NCI-H748 (cell line): ENCODE data around the gene CFAP97D1.
"Not testable (repeated sequence)": the region's sequence is repeated elsewhere in the genome, so short reads cannot be mapped to it uniquely, and the experiment has no call there.

Source experiments
- DNase-seq: peaks from one replicate; lab custom pipeline; 2025; ENCODE audit not compliant: unreplicated experiment; lab: John Stamatoyannopoulos, UW

The CFAP97D1 gene

DNA sequence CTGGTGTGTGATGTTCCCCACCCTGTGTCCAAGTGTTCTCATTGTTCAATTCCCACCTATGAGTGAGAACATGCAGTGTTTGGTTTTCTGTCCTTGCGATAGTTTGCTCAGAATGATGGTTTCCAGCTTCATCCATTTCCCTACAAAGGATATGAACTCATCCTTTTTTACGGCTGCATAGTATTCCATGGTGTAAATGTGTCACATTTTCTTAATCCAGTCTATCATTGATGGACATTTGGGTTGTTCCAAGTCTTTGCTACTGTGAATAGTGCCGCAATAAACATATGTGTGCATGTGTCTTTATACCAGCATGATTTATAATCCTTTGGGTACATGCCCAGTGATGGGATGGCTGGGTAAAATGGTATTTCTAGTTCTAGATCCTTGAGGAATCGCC lies 12.4 kb downstream of the CFAP97D1 start:
- not testable (repeated sequence) for DNase-seq

DNA sequence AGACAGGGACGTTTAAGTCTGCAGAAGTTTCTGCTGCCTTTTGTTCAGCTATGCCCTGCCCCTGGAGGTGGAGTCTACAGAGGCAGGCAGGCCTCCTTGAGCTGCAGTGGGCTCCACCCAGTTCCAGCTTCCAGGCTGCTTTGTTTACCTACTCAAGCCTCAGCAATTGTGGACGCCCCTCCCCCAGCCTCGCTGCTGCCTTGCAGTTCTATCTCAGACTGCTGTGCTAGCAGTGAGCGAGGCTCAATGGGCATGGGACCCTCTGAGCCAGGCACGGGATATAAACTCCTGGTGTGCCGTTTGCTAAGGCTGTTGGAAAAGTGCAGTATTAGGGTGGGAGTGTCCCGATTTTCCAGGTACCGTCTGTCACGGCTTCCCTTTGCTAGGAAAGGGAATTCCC lies 17.8 kb downstream of the CFAP97D1 start:
- DNase-seq, result peak; percentile 28

DNA sequence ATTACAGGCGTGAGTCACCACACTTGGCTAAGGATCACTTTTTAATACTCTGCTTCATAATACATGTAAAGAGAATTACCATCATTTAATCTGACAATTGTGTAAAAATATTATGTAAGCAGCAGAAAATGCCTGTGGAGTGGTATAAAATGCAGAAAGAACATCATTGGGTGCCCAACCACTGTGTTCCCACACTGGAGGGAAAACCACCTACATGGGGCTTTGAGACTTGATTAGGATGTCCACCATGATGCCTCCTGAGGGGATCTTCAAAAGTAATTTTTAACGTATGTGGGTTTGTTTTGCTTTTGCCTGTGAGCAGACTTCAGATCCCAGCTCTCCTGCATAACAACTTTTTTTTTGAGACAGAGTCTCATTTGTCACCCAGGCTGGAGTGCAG lies 18.8 kb downstream of the CFAP97D1 start:
- no peak for DNase-seq

DNA sequence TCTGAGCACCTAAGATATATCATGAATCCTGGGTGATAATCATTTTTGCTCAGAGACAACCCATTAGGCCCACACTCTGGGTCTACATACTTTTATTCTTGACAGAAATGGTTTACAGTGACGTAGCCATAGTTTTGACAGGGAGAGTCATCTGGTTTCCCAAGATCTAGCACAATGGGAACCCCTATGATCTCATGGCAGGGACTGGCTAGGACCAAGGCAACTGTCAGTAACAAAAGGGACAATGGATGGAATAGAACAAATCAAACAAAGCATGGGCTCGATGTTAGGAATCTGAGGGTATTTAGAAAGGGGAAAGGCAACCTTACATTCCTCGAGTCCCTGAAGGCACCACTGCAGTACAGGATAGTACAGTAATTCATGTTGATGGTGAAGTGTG lies 20.5 kb downstream of the CFAP97D1 start:
- no peak for DNase-seq

DNA sequence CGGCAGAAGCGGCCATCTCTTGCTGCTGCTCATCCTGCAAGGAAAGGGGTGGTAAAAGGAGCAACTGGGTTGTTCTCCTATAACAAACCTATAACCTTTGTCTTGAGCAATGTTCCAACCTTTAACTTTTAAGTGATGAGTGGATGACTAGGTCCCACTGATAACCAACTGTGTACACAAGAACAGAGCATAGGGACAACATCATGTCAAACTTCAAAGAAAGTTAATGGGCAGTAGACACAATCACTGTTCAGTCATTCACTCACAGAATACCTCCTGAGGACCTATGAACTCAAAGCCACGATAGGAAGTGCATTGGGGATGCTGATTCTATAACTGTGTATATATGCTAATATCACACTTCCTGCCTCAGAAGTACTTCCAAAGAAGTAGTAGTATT lies 21.6 kb downstream of the CFAP97D1 start:
- no peak for DNase-seq

DNA sequence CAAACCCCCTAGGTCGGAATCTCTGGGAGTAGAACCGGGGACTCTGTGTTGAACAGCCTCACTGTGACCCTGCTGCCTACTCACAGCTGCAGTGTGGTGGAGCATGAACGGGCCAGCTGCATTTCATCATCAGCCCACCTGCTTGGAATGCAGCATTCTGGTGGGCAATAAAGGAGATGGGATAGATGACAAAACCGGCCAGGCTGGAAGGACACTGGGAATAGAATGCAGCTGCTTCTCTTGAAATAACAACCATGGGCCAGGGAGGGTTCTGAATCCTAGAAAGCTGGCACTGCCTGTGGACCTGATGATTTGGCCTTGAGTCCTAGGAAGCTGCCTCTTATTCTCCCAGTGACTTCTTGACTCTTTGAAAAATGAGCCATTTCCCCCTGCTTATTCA lies 23.5 kb downstream of the CFAP97D1 start:
- DNase-seq, result no peak

DNA sequence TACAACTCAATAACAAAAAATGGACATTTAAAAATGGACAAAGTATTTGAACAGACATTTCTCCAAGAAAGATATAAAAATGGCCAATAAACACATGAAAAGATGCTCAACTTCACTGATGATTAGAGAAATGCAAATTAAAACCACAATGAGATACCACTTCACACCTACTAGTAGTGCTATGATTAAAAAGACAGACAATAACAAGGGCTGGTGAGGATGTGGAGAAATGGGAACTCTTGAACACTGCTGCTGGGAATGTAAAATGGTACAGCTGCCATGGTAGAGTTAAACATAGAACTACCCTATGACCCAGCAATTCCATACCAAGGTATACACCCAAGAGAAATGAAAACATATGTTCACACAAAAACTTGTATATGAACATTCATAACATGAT lies 24.9 kb downstream of the CFAP97D1 start:
- no peak for DNase-seq

DNA sequence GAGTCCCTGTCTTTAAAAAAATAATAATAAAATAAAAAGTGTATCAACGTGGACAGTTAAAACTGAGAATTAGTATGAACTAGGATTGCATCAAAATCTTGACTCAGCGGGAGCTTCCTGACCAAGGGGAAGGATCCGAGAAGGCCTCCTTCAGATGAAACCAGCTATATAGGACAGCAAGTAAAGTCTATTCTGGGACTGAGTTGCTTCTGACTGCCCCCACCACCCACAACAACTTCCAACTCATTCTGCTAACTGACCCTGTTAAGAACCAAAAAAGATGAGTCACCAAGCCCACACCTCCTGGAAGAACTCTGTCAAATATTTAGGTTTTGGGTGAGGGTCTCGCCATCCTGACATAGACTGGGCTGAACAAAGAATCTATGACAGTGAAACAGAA lies 27.8 kb downstream of the CFAP97D1 start:
- no peak for DNase-seq

DNA sequence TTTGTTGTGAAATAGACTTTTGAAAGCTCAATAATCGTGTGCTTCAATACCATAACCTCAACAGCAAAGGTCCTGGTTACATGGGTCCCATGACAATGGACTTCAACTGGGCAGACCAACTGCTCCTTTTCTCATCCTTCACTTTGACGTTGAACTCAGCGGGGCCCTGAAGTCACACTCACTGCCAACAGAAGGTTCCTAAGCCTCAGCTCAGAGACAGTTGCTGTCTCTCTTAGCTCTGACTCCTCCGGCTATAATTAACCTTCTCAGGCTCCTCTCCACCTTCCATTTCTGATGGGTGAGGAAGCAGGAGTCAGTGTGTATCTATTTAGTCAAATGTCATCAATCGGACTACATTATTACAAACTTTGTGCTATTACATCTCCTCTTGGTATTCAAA lies 28.9 kb downstream of the CFAP97D1 start:
- no peak for DNase-seq

DNA sequence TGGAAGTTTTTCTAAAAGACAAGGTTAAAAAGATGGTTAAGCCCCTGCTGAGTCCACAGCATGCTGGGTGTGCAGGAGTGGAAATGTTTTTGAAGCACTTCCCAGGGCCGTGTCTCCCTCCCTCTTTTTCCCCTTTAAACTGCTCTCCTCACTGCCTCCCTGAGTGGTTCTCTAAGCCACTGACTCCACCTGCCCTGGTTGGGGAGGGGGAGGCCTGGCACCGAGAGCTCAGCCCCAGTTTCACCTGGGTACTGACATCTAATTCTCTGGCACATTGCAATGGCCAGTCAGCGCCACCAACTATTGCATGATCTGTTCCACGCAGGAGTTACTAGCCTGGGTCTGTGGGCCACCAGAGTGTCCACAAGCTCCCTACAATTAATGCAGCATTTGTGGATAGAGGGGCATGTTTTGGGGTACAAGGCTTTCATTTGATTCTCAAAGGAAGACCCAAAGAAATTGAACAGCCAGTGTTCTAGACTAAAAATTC lies 30.0 kb downstream of the CFAP97D1 start:
- no peak for DNase-seq

DNA sequence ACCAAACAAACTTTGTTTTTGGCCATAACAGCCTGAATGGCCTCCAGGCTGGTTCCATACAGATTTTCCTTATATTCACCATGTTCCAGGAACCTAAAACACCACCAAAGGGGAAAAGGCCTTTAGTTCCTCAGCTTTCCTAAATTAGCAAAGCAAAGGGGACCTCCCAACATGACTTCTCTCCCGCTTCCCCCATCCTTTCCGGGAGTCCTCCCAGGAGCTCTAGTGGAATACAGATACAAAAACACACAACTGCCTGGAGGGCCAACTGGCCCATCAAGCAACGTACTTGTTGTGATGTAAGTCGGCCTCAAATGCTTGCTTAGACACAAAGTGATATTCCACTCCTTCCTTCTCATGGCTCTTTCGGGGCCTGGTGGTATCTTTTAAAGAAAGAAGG lies 30.6 kb downstream of the CFAP97D1 start:
- DNase-seq, result no peak

DNA sequence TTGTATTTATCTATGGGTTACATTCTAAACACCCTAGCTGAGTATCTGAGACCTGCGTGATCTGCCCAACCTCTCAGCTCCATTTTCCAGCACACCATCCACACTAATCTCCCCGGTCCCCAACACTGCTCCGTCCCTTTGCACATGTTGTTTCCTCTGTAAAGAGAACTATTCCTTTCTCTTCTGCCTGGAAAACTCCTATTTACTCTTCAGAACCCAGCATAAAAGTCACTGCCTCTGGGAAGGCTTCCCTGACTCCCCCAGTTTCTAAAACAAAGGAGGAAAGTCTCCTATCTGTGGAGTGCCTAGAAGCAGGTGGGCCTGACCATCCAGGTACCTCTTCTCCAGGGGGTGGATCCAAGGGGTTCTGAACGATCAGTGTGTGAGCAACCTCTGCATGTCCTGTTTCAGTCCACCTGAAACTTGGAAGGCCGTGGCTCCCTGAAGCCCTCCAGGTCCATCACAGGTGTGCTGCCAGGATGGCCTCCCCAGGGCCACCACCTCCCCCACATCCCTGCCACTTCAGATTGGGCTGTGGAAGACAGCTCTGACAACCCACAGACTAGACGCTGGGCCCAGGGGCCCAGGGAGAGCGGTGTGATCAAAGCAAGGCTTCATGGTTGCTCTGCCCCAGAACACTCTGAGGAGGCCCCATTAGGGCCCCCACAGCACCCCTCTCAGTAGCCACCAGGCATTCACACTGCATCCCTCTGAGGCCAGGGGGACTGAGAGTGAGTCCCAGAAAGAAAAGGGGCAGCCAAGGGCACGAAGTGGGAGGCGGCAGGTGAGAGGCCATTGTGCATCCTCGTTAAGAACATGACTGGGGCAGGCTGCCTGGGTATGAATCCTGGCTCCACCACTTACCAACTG lies 32.4 kb downstream of the CFAP97D1 start:
- no peak for DNase-seq

DNA sequence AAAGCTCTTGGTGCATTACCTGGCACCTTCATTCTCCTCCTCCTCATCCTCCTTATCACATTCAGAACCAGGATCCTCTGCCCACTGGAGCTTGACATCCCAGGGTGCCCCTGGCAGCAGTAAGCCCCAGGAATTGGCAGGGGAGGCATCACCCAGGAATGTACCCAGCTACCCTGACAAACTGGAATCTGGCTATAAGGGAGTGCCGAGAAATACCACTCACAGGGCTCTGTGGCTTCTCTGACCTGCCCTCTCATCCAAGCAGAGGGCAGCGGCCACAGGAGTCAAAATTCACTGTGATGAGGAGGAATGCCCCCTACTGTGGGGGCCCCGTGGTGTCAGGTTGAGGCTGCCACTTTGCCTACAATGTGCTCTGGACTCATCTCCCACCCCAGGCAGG lies 33.2 kb downstream of the CFAP97D1 start:
- no peak for DNase-seq

DNA sequence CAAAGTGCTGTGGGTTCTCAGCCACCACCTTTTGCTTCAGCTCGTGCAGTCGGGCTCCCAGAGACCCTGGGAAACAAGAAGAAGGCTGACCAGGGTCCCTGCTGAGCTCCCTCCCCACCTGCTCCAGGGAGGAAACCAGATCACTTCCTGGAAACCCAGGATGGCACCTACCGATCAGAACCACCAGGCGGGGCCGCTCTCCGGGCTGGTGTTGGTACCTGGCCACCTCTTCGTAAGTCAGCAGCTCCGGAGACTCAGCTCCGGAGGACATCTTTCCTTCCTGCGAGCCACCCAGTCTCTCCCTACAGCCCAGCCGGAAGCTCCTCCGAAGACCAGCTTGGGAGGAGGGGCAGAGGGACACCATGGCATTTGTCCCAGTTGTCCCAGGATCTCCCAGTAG lies 33.8 kb downstream of the CFAP97D1 start:
- no peak for DNase-seq

DNA sequence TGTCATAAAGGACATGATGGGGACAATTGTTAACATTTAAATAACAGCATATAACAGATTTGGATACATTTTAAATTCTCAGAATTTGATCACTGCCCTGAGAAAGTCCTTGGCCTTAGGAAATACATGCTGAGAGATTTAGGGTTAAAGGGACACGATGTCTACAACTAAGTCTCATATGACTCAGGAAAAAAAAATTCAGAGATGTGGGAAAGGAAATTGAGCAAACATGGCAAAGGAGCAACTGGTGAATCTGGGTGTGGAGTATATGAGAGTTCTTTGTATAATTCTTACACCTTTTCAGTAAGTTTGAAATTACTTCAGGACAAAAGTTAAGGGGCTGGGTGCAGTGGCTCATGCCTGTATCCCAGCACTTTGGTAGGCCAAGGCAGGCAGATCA lies 34.5 kb downstream of the CFAP97D1 start:
- no peak for DNase-seq

DNA sequence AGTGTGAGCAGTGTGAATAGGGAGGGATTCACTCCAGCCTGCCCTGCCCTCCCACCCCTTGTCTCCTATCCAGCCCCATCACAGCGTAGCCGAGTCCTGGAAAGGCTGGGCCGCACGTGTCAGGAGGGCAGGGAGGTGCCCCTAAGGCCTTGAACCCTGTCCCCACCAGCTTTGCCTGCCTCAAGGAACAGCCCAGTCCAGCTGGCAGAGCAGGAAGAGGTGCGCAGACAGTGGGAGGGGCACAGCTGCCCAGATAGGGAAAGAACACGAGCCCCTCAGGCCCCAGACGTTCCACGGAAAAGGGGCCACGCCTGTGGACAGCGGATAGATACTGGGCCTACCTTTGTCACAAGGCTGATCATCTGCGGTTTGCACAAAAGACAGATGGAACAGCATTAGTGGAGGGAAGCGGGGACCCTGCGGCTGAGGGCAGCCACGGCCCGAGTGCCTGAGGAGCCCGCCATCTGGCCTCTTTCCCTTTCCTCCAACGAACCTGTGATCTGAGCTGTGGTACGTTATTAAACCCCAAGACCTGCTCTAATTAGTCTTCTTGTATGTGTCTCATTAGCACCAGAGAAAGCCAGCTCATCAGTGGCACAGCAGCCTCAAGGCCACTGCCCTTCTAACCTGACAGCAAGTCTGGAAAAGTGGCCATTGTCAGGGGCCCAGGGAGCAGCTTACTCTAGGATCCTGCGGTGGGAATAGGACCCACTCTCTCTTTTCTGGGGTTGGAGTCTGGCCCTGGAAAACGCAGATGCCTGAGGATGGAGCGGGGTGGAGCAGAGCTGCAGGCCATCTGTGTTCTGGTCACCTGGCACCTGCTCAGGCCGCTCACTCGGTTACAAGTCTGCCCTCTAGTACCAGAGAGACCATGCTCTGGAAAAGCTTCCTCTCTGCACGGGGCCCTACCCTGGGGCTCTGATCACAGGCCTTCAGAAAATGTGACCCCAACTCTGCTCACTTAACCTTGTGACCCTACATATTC lies 36.4 kb downstream of the CFAP97D1 start:
- no peak for DNase-seq

DNA sequence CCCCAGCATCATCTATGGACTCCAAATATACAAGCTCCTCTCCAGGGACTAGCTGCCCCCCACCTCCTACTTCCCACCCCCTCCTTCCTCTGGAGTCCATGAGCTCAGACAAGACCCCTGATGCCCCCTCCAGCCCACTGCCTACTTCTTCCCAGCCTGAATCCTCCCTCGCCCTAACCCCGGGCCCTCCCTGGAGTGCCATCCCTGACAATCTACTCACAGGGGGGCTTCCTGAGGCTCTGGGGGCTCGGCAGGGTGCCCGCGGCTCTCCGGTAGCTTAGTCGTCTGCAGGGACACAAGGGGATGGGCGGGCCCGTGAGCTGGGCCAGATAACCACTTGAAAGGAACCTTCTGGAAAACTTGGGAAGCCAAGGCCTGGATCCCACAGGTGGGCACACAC lies 37.6 kb downstream of the CFAP97D1 start:
- DNase-seq, result no peak

DNA sequence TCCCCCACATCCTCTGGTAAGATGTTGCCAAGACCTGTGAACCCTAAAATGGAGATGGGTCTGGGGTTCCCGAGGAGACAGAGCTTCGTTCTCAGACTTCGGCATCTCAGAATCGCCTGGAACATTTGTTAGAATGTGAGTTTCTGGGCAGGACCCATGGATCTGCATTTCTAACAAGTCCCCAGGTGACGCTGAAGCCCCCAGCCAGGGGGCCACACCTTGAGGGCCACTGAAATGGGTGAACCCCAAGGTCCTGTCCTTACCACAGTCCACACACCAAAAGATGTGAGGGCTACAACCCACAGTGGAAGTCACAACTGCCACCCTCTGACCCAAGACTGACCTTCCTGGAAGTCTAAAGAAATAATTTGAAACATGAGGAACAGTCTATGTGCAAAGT lies 38.7 kb downstream of the CFAP97D1 start:
- DNase-seq, result no peak

DNA sequence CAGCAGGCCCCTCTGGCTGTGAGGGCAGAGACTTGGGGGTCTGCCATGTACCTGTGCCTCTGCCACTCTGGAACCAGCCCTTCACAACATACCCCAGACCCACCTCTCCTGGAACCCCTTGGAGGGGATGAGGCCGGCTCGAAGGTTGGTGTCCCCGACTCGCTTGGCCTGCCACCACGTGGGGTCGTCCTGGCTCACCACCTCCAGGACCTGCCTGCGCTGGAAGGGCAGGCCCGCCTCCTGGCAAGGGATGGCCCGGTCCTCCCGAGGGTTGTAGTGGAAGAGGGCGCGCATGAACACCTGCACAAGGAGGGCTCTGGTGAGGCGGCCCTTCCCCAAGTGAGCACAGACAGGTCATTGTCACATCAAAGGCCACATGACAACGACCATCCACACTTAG lies 40.5 kb downstream of the CFAP97D1 start:
- no peak for DNase-seq

DNA sequence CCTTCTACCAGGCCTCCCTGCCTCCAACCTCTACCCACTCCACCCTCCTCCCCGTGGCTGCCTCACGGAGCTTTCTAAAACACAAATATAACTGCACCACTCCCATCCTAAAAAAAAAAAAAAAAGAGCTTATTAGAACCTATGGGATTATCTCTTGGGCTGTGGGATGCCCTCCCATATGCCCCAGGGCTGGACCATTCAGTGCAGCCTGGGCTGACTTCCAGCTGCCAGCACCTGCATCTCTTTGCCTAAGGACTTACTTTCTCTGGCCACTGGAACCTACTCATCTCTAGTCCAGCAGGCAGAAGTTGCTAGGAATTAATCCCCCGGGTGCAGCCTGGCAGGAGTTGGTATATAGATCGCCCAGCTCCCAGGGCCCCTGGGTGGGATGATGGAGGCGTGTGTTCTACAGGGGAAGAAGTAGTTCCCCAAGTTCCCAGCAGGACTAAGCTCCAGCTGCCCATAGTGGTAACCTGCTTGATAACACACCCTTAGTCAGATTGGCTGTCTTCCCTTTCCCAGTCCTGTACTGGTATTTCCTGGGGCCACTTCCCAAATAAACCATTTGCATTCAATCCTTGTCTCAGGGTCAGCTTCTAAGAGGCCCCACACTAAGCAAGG lies 42.4 kb downstream of the CFAP97D1 start:
- no peak for DNase-seq

DNA sequence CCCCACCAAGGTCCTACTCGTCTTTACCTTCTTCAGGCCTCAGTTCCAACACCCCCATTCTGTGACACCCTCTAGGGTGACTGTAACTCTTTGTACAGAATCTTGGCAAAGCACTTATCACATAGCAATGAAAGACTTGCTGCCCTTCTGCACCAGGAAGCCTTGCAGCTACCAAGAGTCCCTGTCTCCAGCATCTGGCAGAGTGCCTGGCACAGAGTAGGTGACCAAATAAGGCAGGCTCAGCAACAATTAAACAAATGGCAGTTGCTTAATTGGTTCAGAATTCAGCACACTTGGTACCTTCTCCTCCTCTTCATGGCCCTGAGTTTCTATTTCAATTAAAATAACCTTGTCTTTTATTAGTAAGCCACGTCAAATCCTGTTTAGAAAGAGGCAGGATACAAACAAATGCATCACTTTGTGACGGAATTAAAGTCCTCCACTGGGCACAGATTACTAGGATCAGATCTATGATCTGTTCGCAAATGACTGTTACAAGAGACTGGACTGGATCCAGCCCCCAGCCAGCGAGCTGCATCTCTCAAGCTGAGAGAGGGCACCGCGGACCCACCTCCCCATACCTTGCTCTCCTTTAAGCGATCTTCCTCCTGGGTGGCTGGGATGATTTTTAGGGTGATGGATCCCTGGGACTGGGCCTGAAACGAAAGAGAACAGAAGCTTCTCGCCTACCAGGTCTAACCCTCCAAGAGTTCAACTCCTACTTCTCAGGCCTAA lies 43.3 kb downstream of the CFAP97D1 start:
- DNase-seq, result no peak
